ENCODE data around the gene AFAP1. TPM values are rescaled to one million over a fixed set of nuclear protein-coding genes. Genes with fewer than 3 reads are reported as not detected.

AFAP1 gene
- total and polyA plus RNA-seq, 2 donors from 2014 or later, result 2.6 to 26.3 TPM

DNA sequence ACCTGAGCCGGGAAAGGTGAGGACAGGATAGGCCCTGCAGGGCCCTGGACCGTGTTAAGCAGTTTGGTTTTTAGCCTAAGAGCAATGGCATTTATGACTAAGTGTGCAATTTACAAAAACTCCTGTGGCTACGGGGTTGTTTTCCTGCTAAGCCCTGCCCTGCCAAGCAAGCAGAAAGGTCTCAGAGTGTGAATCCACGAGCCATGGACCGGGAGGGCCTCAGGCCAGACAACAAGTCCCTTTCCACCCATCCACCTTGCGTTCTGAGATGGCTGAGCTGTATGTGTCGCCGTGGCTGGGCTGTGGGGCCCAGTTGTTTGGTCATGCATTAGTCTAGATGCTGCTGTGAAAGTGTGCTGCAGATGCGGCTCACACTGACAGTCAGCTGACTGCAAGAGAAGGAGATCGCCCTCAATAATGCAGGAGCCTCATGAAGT is 33.9 kb upstream of the AFAP1 start:
- no peak overlapping the region for H3K27ac ChIP-seq (ENCODE audit: low read depth in 2 of 2, low read length in 2 of 2)
- no peak for FAIRE-seq

DNA sequence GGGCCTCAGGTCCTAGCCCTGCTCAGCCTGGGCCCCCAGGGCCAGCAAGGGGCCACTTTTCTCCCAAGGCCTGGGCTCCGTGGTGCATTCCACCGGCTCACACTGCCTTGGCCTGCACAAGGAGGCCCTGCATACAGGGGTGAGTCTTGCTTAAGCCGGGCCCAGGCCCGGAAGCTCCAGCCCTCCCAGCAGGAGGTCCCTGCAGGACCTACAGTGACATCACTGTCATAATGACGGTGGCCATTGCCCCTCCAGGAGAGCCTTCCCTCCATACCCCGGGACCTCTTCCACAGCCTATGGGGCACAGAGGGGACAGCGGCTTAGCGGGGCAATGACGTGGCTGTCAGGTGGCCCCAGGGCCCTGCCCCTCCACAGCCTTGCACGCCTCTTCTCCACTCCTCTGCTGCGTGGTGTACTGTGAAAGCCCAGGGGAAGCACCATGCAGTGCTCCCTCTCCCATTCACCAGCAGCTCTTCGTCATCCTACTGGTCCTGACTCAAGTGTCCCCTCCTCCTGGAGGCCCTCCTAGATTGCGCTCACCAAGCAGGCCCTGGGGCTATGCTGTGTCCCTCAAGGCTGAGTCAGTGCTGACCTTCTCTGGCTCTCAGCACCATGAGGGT is 32.3 kb upstream of the AFAP1 start:
- FAIRE-seq (no peak), DNase-seq (peak in 1 of 5 donors; percentile 48)
- Histone ChIP-seq H3K27me3 (ENCODE audit: control insufficient read depth, insufficient read depth, low read length) (no peaks in the 10 kb centered on the region), H3K27ac (ENCODE audit: low read depth in 2 of 2, low read length in 2 of 2) (no peak overlapping the region), H3K4me3 (ENCODE audit: low read length in 3 of 3) (no peak overlapping the region), H3K9ac (ENCODE audit: low read length in 3 of 3) (no peak overlapping the region), H3K4me1 (ENCODE audit: control insufficient read depth in 2 of 3, insufficient read depth in 2 of 3, low read depth in 1 of 3, low read length in 3 of 3) (peaks cover 0 to 15% (median 0%) of the 10 kb centered on the region in 3 donors), H3K9me3 (ENCODE audit: control insufficient read depth in 2 of 3, insufficient read depth in 1 of 3, low read length in 3 of 3) (peaks cover 0 to 3% (median 0%) of the 10 kb centered on the region in 3 donors), H3K36me3 (ENCODE audit: control insufficient read depth in 2 of 3, insufficient read depth in 3 of 3, low read length in 3 of 3) (no peaks in the 10 kb centered on the region)
- TF ChIP-seq, protein P1, sequence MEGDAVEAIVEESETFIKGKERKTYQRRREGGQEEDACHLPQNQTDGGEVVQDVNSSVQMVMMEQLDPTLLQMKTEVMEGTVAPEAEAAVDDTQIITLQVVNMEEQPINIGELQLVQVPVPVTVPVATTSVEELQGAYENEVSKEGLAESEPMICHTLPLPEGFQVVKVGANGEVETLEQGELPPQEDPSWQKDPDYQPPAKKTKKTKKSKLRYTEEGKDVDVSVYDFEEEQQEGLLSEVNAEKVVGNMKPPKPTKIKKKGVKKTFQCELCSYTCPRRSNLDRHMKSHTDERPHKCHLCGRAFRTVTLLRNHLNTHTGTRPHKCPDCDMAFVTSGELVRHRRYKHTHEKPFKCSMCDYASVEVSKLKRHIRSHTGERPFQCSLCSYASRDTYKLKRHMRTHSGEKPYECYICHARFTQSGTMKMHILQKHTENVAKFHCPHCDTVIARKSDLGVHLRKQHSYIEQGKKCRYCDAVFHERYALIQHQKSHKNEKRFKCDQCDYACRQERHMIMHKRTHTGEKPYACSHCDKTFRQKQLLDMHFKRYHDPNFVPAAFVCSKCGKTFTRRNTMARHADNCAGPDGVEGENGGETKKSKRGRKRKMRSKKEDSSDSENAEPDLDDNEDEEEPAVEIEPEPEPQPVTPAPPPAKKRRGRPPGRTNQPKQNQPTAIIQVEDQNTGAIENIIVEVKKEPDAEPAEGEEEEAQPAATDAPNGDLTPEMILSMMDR (IDR thresholded peaks at IDR 0.05; ENCODE audit: borderline replicate concordance, extremely low read depth, insufficient read depth), result no peak
- intact Hi-C loops (cut with DNase I), result no loop called here

More for the DNA sequence above, 33.9 kb upstream of the AFAP1 start:
- H3K9ac ChIP-seq (ENCODE audit: low read length in 3 of 3), result no peak overlapping the region
- no peaks in the 10 kb centered on the region for H3K36me3 ChIP-seq (ENCODE audit: control insufficient read depth in 2 of 3, insufficient read depth in 3 of 3, low read length in 3 of 3)
- TF ChIP-seq, protein P1 (IDR thresholded peaks at IDR 0.05; ENCODE audit: borderline replicate concordance, extremely low read depth, insufficient read depth), result no peak
- H3K4me1 ChIP-seq (ENCODE audit: control insufficient read depth in 2 of 3, insufficient read depth in 2 of 3, low read depth in 1 of 3, low read length in 3 of 3), result peaks cover 0 to 10% (median 0%) of the 10 kb centered on the region in 3 donors
- H3K9me3 ChIP-seq (ENCODE audit: control insufficient read depth in 2 of 3, insufficient read depth in 1 of 3, low read length in 3 of 3), result peaks cover 0 to 3% (median 0%) of the 10 kb centered on the region in 3 donors
- no peak for DNase-seq
- intact Hi-C loops (cut with DNase I), result no loop called here
- no peak overlapping the region for H3K4me3 ChIP-seq (ENCODE audit: low read length in 3 of 3)
- H3K27me3 ChIP-seq (ENCODE audit: control insufficient read depth, insufficient read depth, low read length), result no peaks in the 10 kb centered on the region

GRCh38 chr4:7971159-7971631 is 31.5 kb upstream of the AFAP1 start:
- Histone ChIP-seq H3K27ac (ENCODE audit: low read depth in 2 of 2, low read length in 2 of 2) (peak overlapping the region in 1 of 2 donors; percentile 5), H3K36me3 (ENCODE audit: control insufficient read depth in 2 of 3, insufficient read depth in 3 of 3, low read length in 3 of 3) (no peaks in the 10 kb centered on the region), H3K9me3 (ENCODE audit: control insufficient read depth in 2 of 3, insufficient read depth in 1 of 3, low read length in 3 of 3) (no peaks in the 10 kb centered on the region), H3K9ac (ENCODE audit: low read length in 3 of 3) (no peak overlapping the region), H3K4me1 (ENCODE audit: control insufficient read depth in 2 of 3, insufficient read depth in 2 of 3, low read depth in 1 of 3, low read length in 3 of 3) (peaks cover 0 to 15% (median 0%) of the 10 kb centered on the region in 3 donors), H3K27me3 (ENCODE audit: control insufficient read depth, insufficient read depth, low read length) (no peaks in the 10 kb centered on the region), H3K4me3 (ENCODE audit: low read length in 3 of 3) (no peak overlapping the region)
- DNase-seq (peak in 1 of 5 donors; percentile 53), FAIRE-seq (no peak)
- intact Hi-C loops (cut with DNase I), result no loop called here
- TF ChIP-seq, protein P1 (IDR thresholded peaks at IDR 0.05; ENCODE audit: borderline replicate concordance, extremely low read depth, insufficient read depth), result no peak

Measured in kidney (tissue), 14 donors.